Mononuclear cell (primary cell): ENCODE data around the gene RASL11B. TPM values are rescaled to one million over a fixed set of nuclear protein-coding genes. Genes with fewer than 3 reads are reported as not detected.
A peak's percentile ranks its signal among the peaks of the same experiment; 100 is the strongest.
"Not testable (repeated sequence)": the region's sequence is repeated elsewhere in the genome, so short reads cannot be mapped to it uniquely, and the experiment has no call there.

Source experiments
- H3K27me3 ChIP-seq: 2 replicates; pipeline ENCODE4 v1.6.0; 2011; ENCODE audit warnings: low read length, control low read depth; ENCODE audit not compliant: insufficient read depth
- H3K4me1 ChIP-seq: 2 replicates; pipeline ENCODE4 v1.5.1; 2011; ENCODE audit warnings: mild to moderate bottlenecking, low read length, control low read depth; ENCODE audit not compliant: insufficient read depth
- H3K4me3 ChIP-seq: 2 replicates; pipeline ENCODE4 v1.5.1; 2011; ENCODE audit warnings: mild to moderate bottlenecking, low read length, moderate library complexity
- H3K9me3 ChIP-seq: 2 replicates; pipeline ENCODE4 v1.5.1; 2011; ENCODE audit warnings: low read depth, mild to moderate bottlenecking, control low read depth, low read length
- total RNA-seq: library from RNA; depleted of rRNA; stranded (reverse); fragments of >200 nt; gene quantifications from one replicate; pipeline ENCODE4 v1.2.3, GENCODE V29; 2012

The RASL11B gene
- total RNA-seq: 0.31 TPM

- peak within 1 kb of the TSS; percentile 35 for H3K4me3 ChIP-seq
- H3K9me3 ChIP-seq: no peaks in the 10 kb centered on the region
- H3K27me3 ChIP-seq: peaks cover 36% of the 10 kb centered on the region
- peaks cover 14% of the 10 kb centered on the region for H3K4me1 ChIP-seq
Observed at GRCh38 chr4:52861879-52862616, at the start of gene RASL11B. TSS of gene RASL11B (plus strand) at chr4:52862317. CDS start at chr4:52862508, 191 bp downstream.

GRCh38 chr4:52813546-52813945, 48.6 kb upstream of the RASL11B start:
- Histone ChIP-seq H3K27me3 (no peaks in the 10 kb centered on the region), H3K9me3 (no peaks in the 10 kb centered on the region), H3K4me1 (no peaks in the 10 kb centered on the region), H3K4me3 (no peak overlapping the region)

- Histone ChIP-seq H3K9me3 (no peaks in the 10 kb centered on the region), H3K27me3 (no peaks in the 10 kb centered on the region), H3K4me1 (no peaks in the 10 kb centered on the region), H3K4me3 (no peak overlapping the region)
Observed at GRCh38 chr4:52822583-52822971, 39.5 kb upstream of the RASL11B start.

- Histone ChIP-seq H3K9me3 (no peaks in the 10 kb centered on the region), H3K4me1 (no peaks in the 10 kb centered on the region), H3K4me3 (no peak overlapping the region), H3K27me3 (no peaks in the 10 kb centered on the region)
Observed at GRCh38 chr4:52822972-52823701, 39.0 kb upstream of the RASL11B start.

GRCh38 chr4:52823702-52824092, 38.4 kb upstream of the RASL11B start:
- no peaks in the 10 kb centered on the region for H3K9me3 ChIP-seq
- H3K4me3 ChIP-seq: no peak overlapping the region
- no peaks in the 10 kb centered on the region for H3K4me1 ChIP-seq
- H3K27me3 ChIP-seq: no peaks in the 10 kb centered on the region

GRCh38 chr4:52824270-52824602, 37.9 kb upstream of the RASL11B start:
- Histone ChIP-seq H3K4me3 (no peak overlapping the region), H3K4me1 (no peaks in the 10 kb centered on the region), H3K9me3 (no peaks in the 10 kb centered on the region), H3K27me3 (no peaks in the 10 kb centered on the region)

GRCh38 chr4:52824603-52825459, 37.3 kb upstream of the RASL11B start:
- H3K4me3 ChIP-seq: no peak overlapping the region
- no peaks in the 10 kb centered on the region for H3K9me3 ChIP-seq
- H3K4me1 ChIP-seq: no peaks in the 10 kb centered on the region
- no peaks in the 10 kb centered on the region for H3K27me3 ChIP-seq

GRCh38 chr4:52825460-52826090, 36.5 kb upstream of the RASL11B start:
- Histone ChIP-seq H3K4me3 (no peak overlapping the region), H3K9me3 (no peaks in the 10 kb centered on the region), H3K27me3 (no peaks in the 10 kb centered on the region), H3K4me1 (no peaks in the 10 kb centered on the region)

- no peaks in the 10 kb centered on the region for H3K4me1 ChIP-seq
- no peaks in the 10 kb centered on the region for H3K9me3 ChIP-seq
- H3K27me3 ChIP-seq: no peaks in the 10 kb centered on the region
- no peak overlapping the region for H3K4me3 ChIP-seq
Observed at GRCh38 chr4:52833941-52834525, 28.1 kb upstream of the RASL11B start.

- not testable (repeated sequence) for H3K4me1 ChIP-seq, H3K9me3 ChIP-seq, H3K4me3 ChIP-seq, H3K27me3 ChIP-seq
Observed at GRCh38 chr4:52834641-52835456, 27.3 kb upstream of the RASL11B start.

GRCh38 chr4:52836120-52836519, 26.0 kb upstream of the RASL11B start:
- Histone ChIP-seq H3K4me1 (no peaks in the 10 kb centered on the region), H3K27me3 (no peaks in the 10 kb centered on the region), H3K9me3 (no peaks in the 10 kb centered on the region), H3K4me3 (no peak overlapping the region)

GRCh38 chr4:52836678-52837077, 25.4 kb upstream of the RASL11B start:
- Histone ChIP-seq H3K27me3 (no peaks in the 10 kb centered on the region), H3K4me3 (no peak overlapping the region), H3K9me3 (no peaks in the 10 kb centered on the region), H3K4me1 (no peaks in the 10 kb centered on the region)

- Histone ChIP-seq H3K4me1 (peaks cover 2% of the 10 kb centered on the region), H3K4me3 (no peak overlapping the region), H3K27me3 (no peaks in the 10 kb centered on the region), H3K9me3 (no peaks in the 10 kb centered on the region)
Observed at GRCh38 chr4:52837716-52838558, 24.2 kb upstream of the RASL11B start.
